Thyroid gland (tissue), 4 donors: Measurements from ENCODE around the gene SYNJ2.

Source experiments
- POLR2A ChIP-seq, 2 donors: fragments of 450-650 bp; IDR thresholded peaks; one replicate each; pipeline ENCODE4 v1.6.1; 2017; ENCODE audit warnings: antibody characterized with exemption in 2 of 2, mild to moderate bottlenecking in 2 of 2, moderate library complexity in 1 of 2
- TF ChIP-seq, protein P1 (sequence below), 6 experiments: fragments of 200-600 bp in 3 of 6; fragments of 450-650 bp in 3 of 6; sonication (generic) in 3 of 6; IDR thresholded peaks; one replicate each; pipeline ENCODE4 v1.5.1; 2016 to 2019; ENCODE audit warnings: antibody characterized with exemption in 6 of 6, mild to moderate bottlenecking in 2 of 6, inconsistent platforms in 1 of 6, moderate library complexity in 1 of 6

DNA sequence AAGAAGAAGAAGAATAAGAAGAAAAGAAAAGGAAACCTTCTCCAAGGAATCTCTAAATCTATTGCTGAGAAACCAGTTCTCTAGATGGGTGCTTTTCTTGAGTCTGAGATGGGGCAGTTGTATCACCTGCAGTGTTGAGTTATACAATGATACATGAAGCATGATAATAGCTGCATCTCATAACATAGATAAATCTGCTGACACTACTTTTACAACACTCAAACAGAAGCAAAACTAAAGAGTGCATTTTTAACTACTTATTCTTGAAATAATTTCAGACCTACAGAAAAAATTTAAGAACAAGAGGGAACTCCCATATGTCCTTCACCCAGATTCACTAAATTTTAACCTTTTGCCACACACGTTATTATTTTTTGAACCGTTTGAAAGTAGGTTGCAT, 70.3 kb downstream of the SYNJ2 start:
- TF ChIP-seq, protein P1, sequence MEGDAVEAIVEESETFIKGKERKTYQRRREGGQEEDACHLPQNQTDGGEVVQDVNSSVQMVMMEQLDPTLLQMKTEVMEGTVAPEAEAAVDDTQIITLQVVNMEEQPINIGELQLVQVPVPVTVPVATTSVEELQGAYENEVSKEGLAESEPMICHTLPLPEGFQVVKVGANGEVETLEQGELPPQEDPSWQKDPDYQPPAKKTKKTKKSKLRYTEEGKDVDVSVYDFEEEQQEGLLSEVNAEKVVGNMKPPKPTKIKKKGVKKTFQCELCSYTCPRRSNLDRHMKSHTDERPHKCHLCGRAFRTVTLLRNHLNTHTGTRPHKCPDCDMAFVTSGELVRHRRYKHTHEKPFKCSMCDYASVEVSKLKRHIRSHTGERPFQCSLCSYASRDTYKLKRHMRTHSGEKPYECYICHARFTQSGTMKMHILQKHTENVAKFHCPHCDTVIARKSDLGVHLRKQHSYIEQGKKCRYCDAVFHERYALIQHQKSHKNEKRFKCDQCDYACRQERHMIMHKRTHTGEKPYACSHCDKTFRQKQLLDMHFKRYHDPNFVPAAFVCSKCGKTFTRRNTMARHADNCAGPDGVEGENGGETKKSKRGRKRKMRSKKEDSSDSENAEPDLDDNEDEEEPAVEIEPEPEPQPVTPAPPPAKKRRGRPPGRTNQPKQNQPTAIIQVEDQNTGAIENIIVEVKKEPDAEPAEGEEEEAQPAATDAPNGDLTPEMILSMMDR (IDR thresholded peaks at IDR 0.05), result no peak
- no peak for TF ChIP-seq POLR2A (IDR thresholded peaks at IDR 0.05)
